Calu3 (cell line): Measurements from ENCODE around the gene ALKBH5. TPM values are rescaled to one million over a fixed set of nuclear protein-coding genes. Genes with fewer than 3 reads are reported as not detected.

Experiments used
- BruUV-seq: library from RNA; stranded (reverse); fragments of 400-500 nt; replicated peaks from 2 replicates; lab custom pipeline; 2021; lab: Mats Ljungman, UMichigan
- CTCF ChIA-PET: fragments of 300-600 bp; sonication (Branson Sonifier 250); formaldehyde crosslinking; loops from one replicate; lab custom pipeline; 2022; ENCODE audit warnings: antibody characterized with exemption; lab: Charles Lee
- DNase-seq: peaks from one replicate; pipeline ENCODE4 v3.0.0; 2022
- H3K27ac Mint-ChIP-seq: one replicate; pipeline ENCODE4 v1.8.0; 2022; ENCODE audit warnings: mixed read lengths; ENCODE audit not compliant: unreplicated experiment
- H3K27me3 Mint-ChIP-seq: one replicate; pipeline ENCODE4 v1.8.0; 2022; ENCODE audit warnings: mixed read lengths; ENCODE audit not compliant: unreplicated experiment
- H3K36me3 Mint-ChIP-seq: one replicate; pipeline ENCODE4 v1.8.0; 2022; ENCODE audit warnings: mild to moderate bottlenecking, moderate library complexity, mixed read lengths; ENCODE audit not compliant: insufficient read depth, unreplicated experiment
- H3K4me1 Mint-ChIP-seq: one replicate; pipeline ENCODE4 v1.8.0; 2022; ENCODE audit warnings: mild to moderate bottlenecking, low read depth, mixed read lengths; ENCODE audit not compliant: unreplicated experiment
- H3K4me3 Mint-ChIP-seq: one replicate; pipeline ENCODE4 v1.8.0; 2022; ENCODE audit warnings: mild to moderate bottlenecking, low read depth, moderate library complexity, mixed read lengths; ENCODE audit not compliant: unreplicated experiment
- H3K9me3 Mint-ChIP-seq: one replicate; pipeline ENCODE4 v1.8.0; 2022; ENCODE audit warnings: low read depth, mixed read lengths; ENCODE audit not compliant: unreplicated experiment
- CTCF ChIP-seq: fragments of 200-600 bp; IDR thresholded peaks from one replicate; pipeline ENCODE4 v1.8.0; 2022; ENCODE audit warnings: antibody characterized with exemption; ENCODE audit not compliant: unreplicated experiment
- intact Hi-C: fragments of 100-400 bp; cut with micrococcal nuclease; formaldehyde crosslinking; loops from one replicate; pipeline ENCODE4 v1.10.0; 2022; ENCODE audit not compliant: unreplicated experiment
- total RNA-seq: library from RNA; stranded (reverse); gene quantifications from 2 replicates; pipeline ENCODE4 v1.2.3, GENCODE V29; 2022

The ALKBH5 gene
- total RNA-seq, 1 experiment from 2014 or later: 51.7 TPM

GRCh38 chr17:18254888-18255649, 71.4 kb downstream of the ALKBH5 start:
- no peak for TF ChIP-seq CTCF
- Mint-ChIP-seq H3K27ac (no peak overlapping the region), H3K4me3 (no peak overlapping the region), H3K27me3 (no peaks in the 10 kb centered on the region), H3K4me1 (no peaks in the 10 kb centered on the region), H3K9me3 (no peaks in the 10 kb centered on the region), H3K36me3 (peaks cover 76% of the 10 kb centered on the region)
- intact Hi-C loops: no loop called here
- no peak for DNase-seq
- BruUV-seq: no TSS peak
- CTCF ChIA-PET: no interaction called here

DNA sequence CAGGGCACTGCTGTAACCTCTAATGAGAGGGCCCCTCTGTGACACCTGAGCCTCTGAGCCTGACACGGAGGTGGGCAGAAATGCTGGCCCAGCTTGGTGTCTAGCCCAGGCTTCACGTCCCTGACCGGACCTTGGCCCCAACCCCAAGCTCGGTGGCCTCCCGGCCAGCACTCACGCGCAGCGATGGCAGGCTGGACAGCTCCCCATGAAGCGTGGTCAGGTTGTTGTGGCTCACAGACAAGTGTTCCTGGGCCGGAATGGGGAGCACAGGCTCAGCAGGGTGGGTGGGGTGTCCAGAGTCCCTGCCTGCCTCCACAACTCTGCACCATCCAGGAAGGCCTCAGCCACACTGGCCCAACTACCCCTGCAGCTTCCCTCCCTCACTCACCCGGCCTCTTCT, 72.7 kb downstream of the ALKBH5 start:
- no peak for DNase-seq
- H3K36me3 Mint-ChIP-seq: peaks cover 81% of the 10 kb centered on the region
- intact Hi-C loops: no loop called here
- H3K27me3 Mint-ChIP-seq: no peaks in the 10 kb centered on the region
- no peaks in the 10 kb centered on the region for H3K4me1 Mint-ChIP-seq
- H3K4me3 Mint-ChIP-seq: peak overlapping the region; percentile 84
- H3K9me3 Mint-ChIP-seq: no peaks in the 10 kb centered on the region
- H3K27ac Mint-ChIP-seq: no peak overlapping the region
- BruUV-seq: no TSS peak
- CTCF ChIA-PET: no interaction called here
- no peak for TF ChIP-seq CTCF

DNA sequence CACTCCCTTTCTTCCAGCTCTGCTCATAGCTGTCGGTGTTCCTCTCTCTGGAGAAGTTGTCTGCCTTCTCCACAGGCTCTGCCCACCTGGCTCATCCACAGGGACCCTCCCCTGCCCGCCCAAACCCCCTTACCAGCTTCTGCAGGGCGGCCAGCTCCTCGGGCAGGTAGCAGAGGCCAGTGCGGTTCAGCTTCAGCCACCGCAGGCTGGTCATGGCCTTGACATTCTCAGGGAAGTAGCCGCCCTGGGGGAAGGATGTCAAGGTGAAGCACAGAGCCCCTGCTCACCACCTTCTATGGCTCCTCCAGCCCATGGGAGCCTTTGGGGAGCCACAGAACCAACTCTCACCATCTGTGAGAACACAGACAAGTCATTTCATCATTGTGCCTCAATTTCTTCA, 73.1 kb downstream of the ALKBH5 start:
- no peaks in the 10 kb centered on the region for H3K27me3 Mint-ChIP-seq
- no peaks in the 10 kb centered on the region for H3K4me1 Mint-ChIP-seq
- CTCF ChIA-PET: interaction anchor here (0.6 to 1.0 kb wide), 2 partner anchors 9 to 39 kb away, joined by 3 to 4 read pairs; no protein-coding TSS in a partner anchor
- H3K27ac Mint-ChIP-seq: peak overlapping the region; percentile 56
- intact Hi-C loops: no loop called here
- TF ChIP-seq CTCF: no peak
- no peak for DNase-seq
- no TSS peak for BruUV-seq
- peaks cover 82% of the 10 kb centered on the region for H3K36me3 Mint-ChIP-seq
- no peaks in the 10 kb centered on the region for H3K9me3 Mint-ChIP-seq
- peak overlapping the region; percentile 84 for H3K4me3 Mint-ChIP-seq

DNA sequence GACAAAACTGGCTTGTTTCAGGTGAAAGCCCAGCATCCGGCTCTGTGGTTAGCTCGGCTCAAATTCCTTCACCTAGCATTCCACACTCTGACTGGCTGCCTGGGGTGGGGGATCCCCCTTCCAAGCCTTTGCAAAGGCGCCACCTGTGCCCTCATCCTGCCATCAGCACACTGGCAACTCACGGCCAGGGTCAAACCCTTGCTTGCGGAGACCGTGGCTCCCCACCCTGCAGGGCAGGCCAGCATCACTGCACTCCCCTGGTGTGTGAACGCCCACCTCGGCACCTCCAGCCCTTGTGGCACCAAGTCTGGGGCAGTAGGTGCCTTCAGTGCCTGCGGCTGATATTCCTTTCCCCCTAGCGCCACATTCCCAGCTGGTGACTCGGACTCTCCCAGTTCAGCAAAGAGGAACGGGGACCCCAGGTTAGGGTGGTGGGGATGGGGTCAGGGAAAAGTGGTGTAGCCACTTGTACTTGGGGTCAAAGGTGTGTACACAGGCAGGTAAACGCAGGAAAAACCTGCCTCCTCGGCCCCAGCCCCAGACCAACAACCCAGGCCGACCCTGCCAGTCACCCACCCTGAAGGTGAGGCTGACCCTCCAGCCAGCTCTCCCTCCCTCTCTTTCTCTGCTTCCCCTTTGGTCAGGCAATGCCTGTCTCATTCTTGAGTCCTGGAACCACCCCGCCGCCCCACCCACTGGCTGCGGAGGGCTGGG, 73.8 kb downstream of the ALKBH5 start:
- no peak for TF ChIP-seq CTCF
- Mint-ChIP-seq H3K9me3 (no peaks in the 10 kb centered on the region), H3K4me1 (no peaks in the 10 kb centered on the region), H3K36me3 (peaks cover 77% of the 10 kb centered on the region), H3K27me3 (no peaks in the 10 kb centered on the region), H3K4me3 (peak overlapping the region; percentile 84), H3K27ac (peak overlapping the region; percentile 85)
- DNase-seq: peak; percentile 75
- no TSS peak for BruUV-seq
- intact Hi-C loops: no loop called here
- CTCF ChIA-PET: interaction anchor here (0.6 to 1.0 kb wide), 2 partner anchors 9 to 40 kb away, joined by 3 to 4 read pairs; no protein-coding TSS in a partner anchor
